Esophagus (tissue), 2 donors: ENCODE results near the gene WFS1. TPM values are rescaled to one million over a fixed set of nuclear protein-coding genes. Genes with fewer than 3 reads are reported as not detected.
A peak's percentile ranks its signal among the peaks of the same experiment; 100 is the strongest.

ENCODE experiments used
- H3K27ac ChIP-seq, 2 donors: one replicate each; pipeline ENCODE4 v1.5.1; 2013; ENCODE audit warnings: low read depth in 2 of 2, mild to moderate bottlenecking in 2 of 2, inconsistent platforms in 1 of 2, low read length in 1 of 2, moderate library complexity in 1 of 2
- H3K27me3 ChIP-seq, 2 donors: one replicate each; pipeline ENCODE4 v1.6.1; 2013; ENCODE audit warnings: low read length in 2 of 2, control low read depth in 1 of 2, mild to moderate bottlenecking in 1 of 2; ENCODE audit not compliant: insufficient read depth in 2 of 2, control insufficient read depth in 1 of 2
- H3K36me3 ChIP-seq, 2 donors: one replicate each; pipeline ENCODE4 v1.6.1; 2013; ENCODE audit warnings: low read length in 1 of 2; ENCODE audit not compliant: control insufficient read depth in 2 of 2, insufficient read depth in 2 of 2
- H3K4me1 ChIP-seq, 2 donors: one replicate each; pipeline ENCODE4 v1.6.1; 2013; ENCODE audit warnings: low read length in 1 of 2; ENCODE audit not compliant: control insufficient read depth in 2 of 2, insufficient read depth in 2 of 2
- H3K4me3 ChIP-seq, 2 donors: one replicate each; pipeline ENCODE4 v1.5.1; 2013; ENCODE audit warnings: low read length in 2 of 2, mild to moderate bottlenecking in 2 of 2, low read depth in 1 of 2, moderate library complexity in 1 of 2
- H3K9me3 ChIP-seq, 2 donors: one replicate each; pipeline ENCODE4 v1.6.1; 2013; ENCODE audit warnings: mild to moderate bottlenecking in 2 of 2, low read depth in 1 of 2, low read length in 1 of 2, moderate library complexity in 1 of 2; ENCODE audit not compliant: control insufficient read depth in 2 of 2, insufficient read depth in 1 of 2
- WGBS, 2 donors: extraction: QIAGEN DNeasy Blood & Tissue Kit; methylation state at CpG; one replicate each; pipeline ENCODE4 v1.1.7; 2013; 5-methylcytosine and 5-hydroxymethylcytosine counted together
- polyA plus RNA-seq, 2 donors: library from polyadenylated mRNA; stranded (reverse); fragments of 200-250 nt; gene quantifications; one replicate each; pipeline ENCODE4 v1.2.3, GENCODE V29; 2013
- donor health status: healthy with polysubstance abuse.
- donor health status: Bipolar disorder and iron deficiency.

WFS1 gene
- polyA plus RNA-seq, 2 donors, result 4.6 to 8.2 TPM

DNA sequence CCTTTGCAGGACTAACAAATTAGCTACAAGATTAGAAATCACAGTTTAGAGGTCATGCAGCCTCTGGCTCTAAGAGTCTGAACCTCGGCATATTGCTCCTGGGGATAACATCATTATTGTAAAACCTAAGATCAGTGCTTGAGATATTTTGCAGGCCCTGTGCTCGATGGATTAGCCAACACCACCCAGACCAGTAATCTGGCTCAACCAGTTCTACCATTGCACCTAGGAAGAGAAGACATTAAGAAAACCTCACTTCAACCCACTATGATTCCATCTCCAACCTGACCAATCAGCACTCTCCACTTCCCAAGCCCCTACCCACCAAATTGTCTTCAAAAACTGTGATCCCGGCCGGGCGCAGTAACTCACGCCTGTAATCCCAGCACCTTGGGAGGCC, 43.6 kb downstream of the WFS1 start:
- Histone ChIP-seq H3K4me1 (peaks cover 0 to 8% of the 10 kb centered on the region in 2 donors), H3K36me3 (no peaks in the 10 kb centered on the region), H3K4me3 (no peak overlapping the region), H3K27ac (no peak overlapping the region), H3K27me3 (peaks cover 0 to 4% of the 10 kb centered on the region in 2 donors), H3K9me3 (no peaks in the 10 kb centered on the region)
- WGBS, 2 donors, result 72 to 77% methylated on average over 6 of the region's 6 CpGs

DNA sequence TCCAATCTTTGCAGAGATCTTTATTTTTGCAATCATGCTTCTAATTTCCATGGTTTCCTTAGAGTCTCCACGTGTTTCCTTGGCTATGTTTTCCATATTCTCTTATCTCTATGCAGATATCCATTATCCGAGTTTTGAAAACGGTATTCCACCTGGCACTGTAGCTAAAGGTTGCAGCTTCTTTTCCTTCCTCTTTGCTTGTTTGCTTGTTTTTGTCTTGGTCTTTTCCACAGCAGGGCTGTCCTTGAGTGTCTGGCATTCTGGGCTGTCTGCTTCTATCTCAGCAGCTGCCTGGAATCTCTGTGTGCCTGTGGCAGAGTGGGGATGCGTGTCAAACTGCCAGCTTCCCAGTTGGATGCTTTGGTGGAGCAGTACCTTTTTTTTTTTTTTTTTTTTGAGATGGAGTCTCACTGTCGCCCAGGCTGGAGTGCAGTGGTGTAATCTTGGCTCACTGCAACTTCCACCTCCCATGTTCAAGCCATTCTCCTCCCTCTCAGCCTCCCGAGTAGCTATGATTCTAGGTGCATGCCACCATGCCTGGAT, 46.9 kb downstream of the WFS1 start:
- no peak overlapping the region for H3K4me3 ChIP-seq
- WGBS, 2 donors, result 68 to 72% methylated on average over 6 of the region's 6 CpGs
- H3K27me3 ChIP-seq, result no peaks in the 10 kb centered on the region
- H3K4me1 ChIP-seq, result peaks cover 0 to 6% of the 10 kb centered on the region in 2 donors
- peaks cover 0 to 3% of the 10 kb centered on the region in 2 donors for H3K9me3 ChIP-seq
- no peak overlapping the region for H3K27ac ChIP-seq
- peaks cover 4 to 5% of the 10 kb centered on the region in 2 donors for H3K36me3 ChIP-seq

DNA sequence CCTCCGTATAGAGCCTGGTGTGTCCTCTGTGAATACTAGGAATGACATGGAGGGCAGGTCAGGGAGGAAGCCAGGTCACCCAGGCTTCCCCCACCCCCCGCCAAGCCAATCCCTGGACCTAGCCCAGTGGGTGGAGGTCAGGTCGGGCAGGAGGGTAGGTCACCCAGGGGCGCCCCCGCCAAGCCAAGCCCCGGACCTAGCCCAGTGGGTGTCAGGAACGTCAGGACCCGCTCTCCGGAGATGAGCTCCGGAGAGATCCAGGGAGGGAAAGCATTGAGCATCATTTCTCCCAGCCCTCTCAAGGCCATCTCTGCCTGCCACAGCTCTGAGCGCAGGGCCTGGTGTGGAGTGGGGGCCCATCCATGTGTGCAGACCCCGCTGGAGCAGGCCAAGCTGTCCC, 48.6 kb downstream of the WFS1 start:
- WGBS, 2 donors, result 79 to 87% methylated on average over 10 to 12 of the region's 12 CpGs
- H3K27ac ChIP-seq, result no peak overlapping the region

DNA sequence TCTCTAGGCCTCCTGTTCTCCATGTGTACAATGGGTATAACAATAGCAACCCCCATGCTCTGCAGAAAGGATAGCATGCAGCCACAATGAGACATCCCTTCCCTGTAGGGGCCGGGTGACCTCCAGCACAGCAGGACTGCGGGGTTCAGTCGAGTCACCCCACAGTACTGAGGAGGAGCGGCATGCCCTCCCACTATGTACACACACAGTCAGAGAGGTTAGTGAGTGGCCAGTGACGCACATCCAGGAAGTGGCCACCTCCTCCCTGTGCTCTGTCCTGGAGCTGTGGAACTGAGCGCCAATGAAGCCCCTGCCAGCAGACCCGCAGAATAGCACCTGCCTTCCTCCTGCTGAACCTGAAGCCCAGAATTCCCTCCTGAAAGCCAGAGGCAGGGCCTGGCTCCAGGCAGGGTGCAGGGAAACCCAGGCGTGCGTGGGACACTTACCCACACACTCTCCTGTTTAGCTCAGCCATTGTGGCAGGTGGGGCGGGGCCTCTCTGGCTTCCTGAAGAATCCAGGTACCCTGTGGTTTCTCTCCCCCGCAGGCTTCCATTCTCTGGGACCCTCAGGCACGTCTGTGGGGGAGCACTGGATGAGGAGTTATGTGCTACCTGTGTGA, 50.0 kb downstream of the WFS1 start:
- Histone ChIP-seq H3K4me3 (no peak overlapping the region), H3K27ac (no peak overlapping the region), H3K9me3 (peaks cover 3 to 6% of the 10 kb centered on the region in 2 donors), H3K27me3 (no peaks in the 10 kb centered on the region), H3K4me1 (no peaks in the 10 kb centered on the region), H3K36me3 (peaks cover 4 to 15% of the 10 kb centered on the region in 2 donors)
- WGBS, 2 donors, result 83 to 87% methylated on average over 11 to 12 of the region's 12 CpGs

More for the DNA sequence above, 48.6 kb downstream of the WFS1 start:
- no peaks in the 10 kb centered on the region for H3K27me3 ChIP-seq
- H3K4me3 ChIP-seq, result no peak overlapping the region
- peaks cover 3 to 6% of the 10 kb centered on the region in 2 donors for H3K9me3 ChIP-seq
- peaks cover 0 to 6% of the 10 kb centered on the region in 2 donors for H3K4me1 ChIP-seq
- H3K36me3 ChIP-seq, result peaks cover 4 to 13% of the 10 kb centered on the region in 2 donors

DNA sequence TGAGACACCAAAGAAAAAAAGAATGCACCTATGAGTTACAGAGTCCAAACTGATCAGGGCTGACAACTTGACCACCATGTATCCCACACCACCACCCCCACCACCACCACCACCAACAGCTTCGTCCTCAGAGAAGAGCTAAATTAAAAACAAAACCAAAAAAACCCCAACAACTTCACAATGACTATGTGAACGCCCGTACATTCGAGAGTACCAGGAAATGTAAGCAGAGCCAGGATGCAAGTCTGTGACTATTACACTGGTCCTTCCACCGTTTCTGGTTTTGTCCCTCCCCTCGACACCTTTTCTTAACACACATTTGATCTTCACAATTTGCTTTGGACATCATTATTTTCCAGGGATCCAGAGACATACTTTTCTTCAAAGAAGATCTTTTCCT, 51.0 kb downstream of the WFS1 start:
- H3K4me1 ChIP-seq, result peaks cover 0 to 3% of the 10 kb centered on the region in 2 donors
- no peak overlapping the region for H3K27ac ChIP-seq
- H3K9me3 ChIP-seq, result peaks cover 3 to 6% of the 10 kb centered on the region in 2 donors
- no peak overlapping the region for H3K4me3 ChIP-seq
- H3K36me3 ChIP-seq, result peaks cover 4 to 15% of the 10 kb centered on the region in 2 donors
- H3K27me3 ChIP-seq, result no peaks in the 10 kb centered on the region
- 85 to 88% methylated on average over 6 of the region's 6 CpGs for WGBS, 2 donors

DNA sequence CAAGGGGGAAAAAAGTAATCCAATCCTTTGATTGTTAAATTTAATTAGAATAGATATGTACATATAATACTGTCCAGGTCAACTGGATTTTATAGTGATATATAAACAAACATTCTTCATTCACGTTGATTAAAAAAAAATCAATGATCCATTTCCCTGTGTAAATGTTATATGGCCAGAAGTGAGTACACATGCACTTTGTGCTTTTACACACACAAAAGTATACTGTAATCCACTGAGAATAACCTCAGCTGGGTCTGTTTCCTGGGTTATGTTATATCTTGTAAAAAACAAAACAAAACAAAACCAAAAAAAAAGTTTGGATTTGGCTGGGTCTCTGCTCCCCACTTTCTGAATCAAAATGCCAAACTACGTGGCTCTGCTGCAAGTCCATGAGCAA, 51.7 kb downstream of the WFS1 start:
- Histone ChIP-seq H3K9me3 (peaks cover 3 to 6% of the 10 kb centered on the region in 2 donors), H3K4me1 (peaks cover 0 to 3% of the 10 kb centered on the region in 2 donors), H3K27ac (no peak overlapping the region), H3K27me3 (no peaks in the 10 kb centered on the region), H3K4me3 (no peak overlapping the region), H3K36me3 (peaks cover 4 to 15% of the 10 kb centered on the region in 2 donors)
- 75 to 82% methylated on average over 2 of the region's 2 CpGs for WGBS, 2 donors

DNA sequence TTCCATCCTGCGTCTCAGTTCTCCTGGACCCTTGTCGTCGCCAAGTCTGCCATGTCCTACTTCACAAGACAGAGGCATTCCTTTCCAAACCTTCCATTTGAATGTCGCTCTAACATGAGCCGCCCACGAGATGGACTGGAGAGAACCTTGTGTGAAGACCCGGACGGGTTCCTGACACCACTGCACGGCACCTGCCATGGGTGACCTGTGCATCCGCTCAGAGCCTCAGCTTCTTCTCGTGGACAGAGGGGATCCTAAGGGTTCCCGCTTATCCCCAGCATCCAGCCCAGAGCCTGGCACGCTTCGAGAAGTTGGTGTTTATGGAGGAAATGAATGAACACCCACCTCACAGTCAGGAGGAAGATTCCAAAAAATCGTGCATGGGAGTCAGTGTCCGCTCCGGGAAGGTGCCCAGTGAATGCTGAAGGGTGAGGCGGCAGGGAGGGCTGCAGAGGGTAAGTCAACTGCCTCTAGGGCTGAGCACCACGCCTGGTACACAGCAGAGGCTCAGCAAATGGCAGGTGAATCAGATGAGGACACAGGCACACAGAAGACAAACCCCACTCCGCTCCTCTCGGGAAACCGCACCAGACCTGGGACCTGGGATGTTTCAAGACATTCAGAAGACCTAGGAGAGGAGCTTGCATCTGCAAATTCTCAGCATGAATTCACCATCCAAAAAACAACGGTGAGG, 52.6 kb downstream of the WFS1 start:
- H3K27me3 ChIP-seq, result no peaks in the 10 kb centered on the region
- 87 to 92% methylated on average over 23 of the region's 23 CpGs for WGBS, 2 donors
- peaks cover 3 to 6% of the 10 kb centered on the region in 2 donors for H3K9me3 ChIP-seq
- H3K4me1 ChIP-seq, result peaks cover 0 to 3% of the 10 kb centered on the region in 2 donors
- no peak overlapping the region for H3K27ac ChIP-seq
- H3K4me3 ChIP-seq, result no peak overlapping the region
- peaks cover 4 to 15% of the 10 kb centered on the region in 2 donors for H3K36me3 ChIP-seq

DNA sequence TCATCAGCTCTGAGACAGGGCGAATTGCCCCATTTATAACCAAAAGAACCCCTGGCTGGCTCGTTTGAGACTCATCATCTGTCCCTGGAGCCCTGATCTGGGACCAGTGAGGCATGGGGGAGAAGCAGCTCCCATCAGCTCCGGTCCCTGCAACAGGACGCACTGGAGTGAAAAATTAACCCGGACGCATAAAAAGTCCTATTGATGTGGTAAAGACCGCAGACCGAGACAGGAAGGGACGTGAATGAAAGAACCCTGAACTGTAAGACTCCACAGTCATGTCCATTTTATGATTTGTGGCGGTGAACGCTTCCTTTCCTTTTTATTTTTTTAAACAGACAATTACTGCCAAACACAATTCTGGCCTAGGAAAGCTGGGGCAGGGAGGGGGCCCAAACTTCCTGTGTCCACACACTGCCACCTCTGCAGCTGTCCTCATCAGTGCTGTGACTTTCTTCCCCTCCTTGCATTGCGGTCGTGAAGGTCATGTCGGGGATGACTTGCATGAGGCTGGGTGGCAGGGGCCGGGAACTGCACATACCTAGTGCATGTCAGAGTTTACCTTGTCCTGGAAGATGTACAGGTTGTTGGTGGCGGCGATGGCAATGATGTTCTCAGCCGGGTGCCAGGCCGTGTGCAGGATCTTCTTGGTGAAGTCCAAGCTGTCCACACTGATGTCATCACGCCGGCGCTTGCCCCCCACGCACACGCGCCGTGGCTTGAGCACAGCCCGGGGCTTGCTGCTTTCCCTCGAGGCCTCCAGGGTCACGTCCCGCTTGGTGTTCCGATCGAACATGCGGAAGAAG, 53.3 kb downstream of the WFS1 start:
- 81 to 85% methylated on average over 33 of the region's 33 CpGs for WGBS, 2 donors
- Histone ChIP-seq H3K36me3 (peaks cover 4 to 15% of the 10 kb centered on the region in 2 donors), H3K27ac (no peak overlapping the region)

DNA sequence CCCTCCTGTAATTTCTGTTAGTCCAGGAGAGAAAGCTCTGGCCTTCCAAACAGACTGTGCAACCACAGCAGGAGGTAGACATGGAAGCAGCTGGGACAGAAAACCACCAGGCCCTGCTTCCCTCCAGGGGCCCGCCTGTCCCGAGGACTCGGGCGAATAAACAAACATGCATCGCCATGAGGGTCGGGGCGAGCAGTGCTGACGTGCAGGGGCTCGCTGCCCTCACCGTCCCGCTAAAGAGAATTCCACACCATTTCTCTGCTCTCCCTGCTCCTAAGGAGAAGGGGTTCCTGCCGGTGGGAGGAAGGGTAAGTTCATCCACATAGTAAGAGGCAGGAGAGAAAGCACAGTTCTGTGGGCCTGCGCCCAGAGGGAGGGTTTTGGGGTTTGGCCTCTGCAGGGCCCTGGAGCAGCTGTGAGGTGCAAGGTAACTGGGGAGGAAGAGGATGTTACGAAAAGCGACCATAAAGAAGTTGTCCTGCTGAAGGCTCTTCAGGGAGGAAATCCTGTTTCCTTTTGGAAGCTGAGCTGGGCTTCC, 54.9 kb downstream of the WFS1 start:
- Histone ChIP-seq H3K27me3 (no peaks in the 10 kb centered on the region), H3K9me3 (peaks cover 3 to 6% of the 10 kb centered on the region in 2 donors), H3K4me1 (peaks cover 0 to 3% of the 10 kb centered on the region in 2 donors), H3K36me3 (peaks cover 1 to 12% of the 10 kb centered on the region in 2 donors), H3K27ac (peak overlapping the region in 1 of 2 donors; percentile 27), H3K4me3 (no peak overlapping the region)
- 58 to 62% methylated on average over 15 of the region's 15 CpGs for WGBS, 2 donors

More for the DNA sequence above, 53.3 kb downstream of the WFS1 start:
- no peak overlapping the region for H3K4me3 ChIP-seq
- H3K4me1 ChIP-seq, result peaks cover 0 to 3% of the 10 kb centered on the region in 2 donors
- H3K9me3 ChIP-seq, result peaks cover 3 to 6% of the 10 kb centered on the region in 2 donors
- H3K27me3 ChIP-seq, result no peaks in the 10 kb centered on the region
